ENCODE measurements around the gene RCCD1. TPM values are rescaled to one million over a fixed set of nuclear protein-coding genes. Genes with fewer than 3 reads are reported as not detected.

RCCD1 gene
- total and polyA plus RNA-seq, 9 of the 15 experiments (the other 6 are each of a cell fraction or from before 2014, with no cell fraction given): 11.1 to 51.4 (median 24.7) TPM

GRCh38 chr15:90929246-90930019 lies 25.3 kb upstream of the RCCD1 start (continued):
- TF ChIP-seq ID3 (CRISPR knock-in tag; IDR thresholded peaks at IDR 0.05): no peak
- no peak for TF ChIP-seq ID3 (tag; IDR thresholded peaks at IDR 0.05)
- no peak for TF ChIP-seq CXXC5 (CRISPR knock-in tag; IDR thresholded peaks at IDR 0.05)
- 0 out of 6 replicates have a peak, but pooled peaks of 1 of the 3 experiments have one; percentile 1 for TF ChIP-seq CTCF (IDR thresholded peaks at IDR 0.05 in 2 of 3, conservative IDR thresholded peaks at IDR 0.05 in 1 of 3; ENCODE audit: insufficient read depth in 2 of 3, low read depth in 1 of 3, low read length in 3 of 3)
- TF ChIP-seq ZNF444 (CRISPR knock-in tag; IDR thresholded peaks at IDR 0.05): no peak
- no peak for TF ChIP-seq MTA2 (IDR thresholded peaks at IDR 0.05; ENCODE audit: low read depth)
- TF ChIP-seq TFAM (CRISPR knock-in tag; conservative IDR thresholded peaks at IDR 0.05): no peak
- TF ChIP-seq FIP1L1 (IDR thresholded peaks at IDR 0.05; ENCODE audit: low read depth, low read length, poor library complexity, severe bottlenecking): no peak
- peak; percentile 80; the same call in 1 of the 2 replicates for TF ChIP-seq ZNF395 (CRISPR knock-in tag; IDR thresholded peaks at IDR 0.05)
- no peak for TF ChIP-seq CBX1 (IDR thresholded peaks at IDR 0.05; ENCODE audit: low read depth)
- no peak for TF ChIP-seq MYNN (IDR thresholded peaks at IDR 0.05)
- no peak for TF ChIP-seq MYNN (CRISPR knock-in tag; IDR thresholded peaks at IDR 0.05)
- no peak for TF ChIP-seq ZNF57 (CRISPR knock-in tag; IDR thresholded peaks at IDR 0.05)
- TF ChIP-seq CHD4 (IDR thresholded peaks at IDR 0.05; ENCODE audit: insufficient read depth, insufficient replicate concordance, low read depth, low read length, poor library complexity, severe bottlenecking): no peak
- no peak for TF ChIP-seq NR0B1 (IDR thresholded peaks at IDR 0.05; ENCODE audit: partially characterized antibody)
- TF ChIP-seq ZZZ3 (IDR thresholded peaks at IDR 0.05): peak; percentile 79; the same call in 1 of the 2 replicates
- no peak for TF ChIP-seq EWSR1 (IDR thresholded peaks at IDR 0.05; ENCODE audit: borderline replicate concordance, low read depth, partially characterized antibody)
- TF ChIP-seq ATF6 (CRISPR knock-in tag; IDR thresholded peaks at IDR 0.05): no peak
- TF ChIP-seq DIDO1 (tag; IDR thresholded peaks at IDR 0.05; ENCODE audit: low read depth): no peak
- TF ChIP-seq TSC22D4 (tag; IDR thresholded peaks at IDR 0.05): no peak
- no peak for TF ChIP-seq POLR2A (conservative IDR thresholded peaks at IDR 0.05)

Measured in K562 (cell line).